Choroid plexus epithelial cell (primary cell): ENCODE results near the gene NKD2.

Source experiments
- DNase-seq: peaks from one replicate; pipeline ENCODE4 v3.0.0-alpha.2; 2010; ENCODE audit warnings: low read depth
- H3K4me3 ChIP-seq: 2 replicates; pipeline ENCODE4 v1.5.1; 2011; ENCODE audit warnings: low read depth, mild to moderate bottlenecking, control low read depth, low read length, moderate library complexity
- TF ChIP-seq, protein P1 (sequence below): conservative IDR thresholded peaks from 2 replicates; pipeline ENCODE4 v1.5.1; 2011; ENCODE audit warnings: low read depth, mild to moderate bottlenecking, control low read depth, inconsistent platforms, low read length, moderate library complexity

The NKD2 gene

DNA sequence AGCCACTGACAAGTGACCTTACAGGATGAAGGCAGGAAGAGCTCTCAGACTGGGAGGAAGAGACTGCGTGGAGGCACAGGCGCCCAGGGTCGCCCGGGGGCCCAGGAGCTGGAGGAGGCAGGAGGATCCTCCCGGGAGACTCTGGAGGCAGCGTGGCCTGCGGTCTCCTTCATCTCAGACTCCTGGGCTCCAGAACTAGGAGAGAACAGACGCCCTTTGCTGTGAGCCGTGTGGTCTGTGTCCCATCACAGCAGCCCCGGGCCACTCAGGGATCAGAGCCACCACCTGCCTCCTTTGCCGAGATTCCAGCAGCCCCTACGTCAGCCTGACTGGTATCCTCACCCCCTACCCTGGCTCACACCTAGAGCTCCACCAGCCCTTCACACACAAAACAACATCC lies 58.1 kb downstream of the NKD2 start:
- H3K4me3 ChIP-seq = no peak overlapping the region
- DNase-seq = no peak
- TF ChIP-seq, protein P1, sequence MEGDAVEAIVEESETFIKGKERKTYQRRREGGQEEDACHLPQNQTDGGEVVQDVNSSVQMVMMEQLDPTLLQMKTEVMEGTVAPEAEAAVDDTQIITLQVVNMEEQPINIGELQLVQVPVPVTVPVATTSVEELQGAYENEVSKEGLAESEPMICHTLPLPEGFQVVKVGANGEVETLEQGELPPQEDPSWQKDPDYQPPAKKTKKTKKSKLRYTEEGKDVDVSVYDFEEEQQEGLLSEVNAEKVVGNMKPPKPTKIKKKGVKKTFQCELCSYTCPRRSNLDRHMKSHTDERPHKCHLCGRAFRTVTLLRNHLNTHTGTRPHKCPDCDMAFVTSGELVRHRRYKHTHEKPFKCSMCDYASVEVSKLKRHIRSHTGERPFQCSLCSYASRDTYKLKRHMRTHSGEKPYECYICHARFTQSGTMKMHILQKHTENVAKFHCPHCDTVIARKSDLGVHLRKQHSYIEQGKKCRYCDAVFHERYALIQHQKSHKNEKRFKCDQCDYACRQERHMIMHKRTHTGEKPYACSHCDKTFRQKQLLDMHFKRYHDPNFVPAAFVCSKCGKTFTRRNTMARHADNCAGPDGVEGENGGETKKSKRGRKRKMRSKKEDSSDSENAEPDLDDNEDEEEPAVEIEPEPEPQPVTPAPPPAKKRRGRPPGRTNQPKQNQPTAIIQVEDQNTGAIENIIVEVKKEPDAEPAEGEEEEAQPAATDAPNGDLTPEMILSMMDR = no peak

DNA sequence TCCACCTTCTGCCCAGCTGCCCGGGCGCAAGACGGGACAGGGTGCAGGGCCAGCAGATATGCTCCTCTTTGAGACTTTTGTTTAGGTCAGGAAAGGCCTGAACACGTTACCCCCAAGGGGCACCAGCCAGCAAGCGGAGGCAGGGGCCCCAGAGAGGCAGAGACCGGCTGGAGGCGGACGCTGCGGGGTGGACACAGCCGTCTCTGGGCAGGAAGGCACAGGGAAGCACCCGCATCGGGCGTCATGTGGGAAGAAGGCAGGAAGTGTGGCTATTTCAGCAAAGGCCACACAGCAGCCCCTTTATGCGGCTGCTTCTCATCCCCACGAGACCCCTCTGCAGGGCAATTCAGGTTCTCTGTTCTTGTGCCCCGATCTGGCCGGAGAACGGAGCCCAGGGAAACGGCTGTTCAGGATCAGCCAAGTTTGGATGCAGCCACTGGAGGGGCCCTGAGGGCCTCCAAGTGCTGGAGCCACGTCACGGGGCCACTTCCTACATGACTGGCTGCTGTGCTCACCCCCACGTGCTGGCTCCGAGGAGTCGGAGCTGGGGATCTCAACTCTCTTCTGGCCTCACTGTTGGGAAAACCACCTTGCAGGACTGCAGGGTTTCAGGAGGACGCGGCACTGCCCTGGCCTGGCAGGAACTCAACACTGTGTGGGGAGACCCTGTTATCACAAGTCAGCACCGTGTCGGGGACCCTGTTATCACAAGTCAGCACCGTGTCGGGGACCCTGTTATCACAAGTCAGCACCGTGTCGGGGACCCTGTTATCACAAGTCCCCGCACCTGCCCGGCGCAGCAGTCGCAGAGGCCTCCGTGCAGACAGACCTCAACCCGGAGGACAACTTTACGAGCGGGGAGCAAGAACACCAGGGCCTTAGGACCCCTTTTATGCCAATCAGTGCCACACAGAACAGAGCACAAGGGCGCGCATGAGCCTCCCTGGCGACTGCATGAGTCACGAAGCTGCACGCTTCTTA lies 58.8 kb downstream of the NKD2 start:
- TF ChIP-seq, protein P1 = no peak
- DNase-seq = no peak
- no peak overlapping the region for H3K4me3 ChIP-seq

DNA sequence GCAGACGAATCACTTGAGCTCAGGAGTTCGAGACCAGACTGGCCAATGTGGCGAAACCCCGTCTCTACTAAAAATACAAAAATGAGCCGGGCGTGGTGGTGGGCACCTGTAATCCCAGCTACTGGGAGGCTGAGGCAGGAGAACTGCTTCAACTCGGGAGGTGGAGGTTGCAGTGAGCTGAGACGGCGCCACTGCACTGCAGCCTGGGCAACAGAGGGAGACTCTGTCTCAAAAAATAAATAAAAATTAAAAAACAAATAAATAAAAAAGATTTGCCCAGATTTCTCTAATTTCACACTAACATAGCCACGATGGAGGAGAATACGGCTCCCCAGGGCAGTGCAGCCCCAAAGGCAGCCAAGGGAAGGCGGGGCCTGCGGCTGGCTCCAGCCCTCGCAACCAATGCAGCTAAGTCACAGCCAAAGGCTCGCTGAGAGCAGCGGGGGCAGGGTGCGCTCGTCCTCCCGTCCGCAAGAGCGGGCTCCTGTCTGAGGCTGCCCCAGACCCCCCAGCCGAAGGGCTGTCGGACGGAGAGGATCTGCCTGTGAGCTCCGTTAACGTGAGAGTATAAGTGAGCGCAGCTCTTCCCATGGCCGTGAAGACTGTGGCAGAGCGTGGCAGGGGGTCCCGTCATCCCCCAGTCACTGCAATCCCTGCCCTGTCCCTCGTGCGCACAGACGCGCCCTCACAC lies 59.7 kb downstream of the NKD2 start:
- H3K4me3 ChIP-seq = no peak overlapping the region
- TF ChIP-seq, protein P1 = no peak
- DNase-seq = no peak

DNA sequence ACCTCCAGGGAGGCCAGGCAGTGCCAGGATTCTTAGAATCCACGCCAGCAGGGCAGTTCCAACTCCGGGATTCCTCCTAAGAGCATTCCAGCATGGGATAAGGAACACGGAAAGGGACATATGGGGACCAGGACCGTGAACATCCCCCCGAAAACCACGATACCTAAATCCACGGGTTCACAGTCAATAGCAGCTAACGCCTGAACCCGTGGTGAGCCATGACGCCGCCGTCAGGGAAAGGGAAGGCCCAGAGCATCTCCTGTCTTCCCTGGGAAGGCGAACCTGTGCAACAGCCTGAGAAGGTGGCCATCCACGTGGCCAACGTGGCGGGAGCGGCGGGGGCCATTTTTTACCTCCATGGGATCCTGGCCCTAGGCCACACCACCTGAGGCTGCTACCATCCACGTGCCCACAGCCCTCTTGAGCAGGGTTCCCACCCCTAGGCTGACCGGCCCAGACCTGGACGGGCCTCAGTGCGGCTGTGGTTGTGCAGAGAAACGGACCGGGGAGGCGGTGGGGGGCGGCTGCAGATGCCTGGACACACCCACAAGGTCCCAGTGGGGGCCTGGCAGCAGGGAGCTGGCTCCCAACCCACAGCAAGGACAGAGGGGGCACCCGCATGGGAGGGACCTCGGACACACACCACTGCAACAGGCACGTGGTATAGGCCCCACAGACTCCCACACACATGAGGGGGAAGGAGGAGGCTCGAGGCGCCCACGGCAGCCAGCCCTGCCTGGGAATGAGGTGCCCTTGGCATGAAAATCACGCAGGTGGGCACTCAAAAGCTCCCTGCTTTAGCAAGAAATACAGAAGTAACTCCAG lies 60.5 kb downstream of the NKD2 start:
- DNase-seq = no peak
- TF ChIP-seq, protein P1 = no peak
- no peak overlapping the region for H3K4me3 ChIP-seq

DNA sequence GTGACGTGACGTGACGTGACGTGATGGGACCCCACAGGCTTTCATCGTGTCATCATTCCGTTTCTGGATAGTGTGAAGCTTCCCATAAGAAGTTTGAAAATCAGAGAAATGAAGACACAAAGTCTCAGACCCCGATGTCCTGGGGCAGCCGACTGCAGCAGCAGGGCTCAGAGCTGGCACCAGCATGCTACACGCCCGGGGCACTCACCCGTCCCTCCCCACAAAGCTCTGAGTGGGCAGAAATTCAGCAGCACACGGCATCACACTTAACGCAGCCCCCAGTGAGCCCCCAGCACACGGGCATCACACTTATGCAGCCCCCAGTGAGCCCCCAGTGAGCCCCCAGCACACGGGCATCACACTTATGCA lies 61.1 kb downstream of the NKD2 start:
- no peak overlapping the region for H3K4me3 ChIP-seq
- DNase-seq = no peak
- TF ChIP-seq, protein P1 = no peak

DNA sequence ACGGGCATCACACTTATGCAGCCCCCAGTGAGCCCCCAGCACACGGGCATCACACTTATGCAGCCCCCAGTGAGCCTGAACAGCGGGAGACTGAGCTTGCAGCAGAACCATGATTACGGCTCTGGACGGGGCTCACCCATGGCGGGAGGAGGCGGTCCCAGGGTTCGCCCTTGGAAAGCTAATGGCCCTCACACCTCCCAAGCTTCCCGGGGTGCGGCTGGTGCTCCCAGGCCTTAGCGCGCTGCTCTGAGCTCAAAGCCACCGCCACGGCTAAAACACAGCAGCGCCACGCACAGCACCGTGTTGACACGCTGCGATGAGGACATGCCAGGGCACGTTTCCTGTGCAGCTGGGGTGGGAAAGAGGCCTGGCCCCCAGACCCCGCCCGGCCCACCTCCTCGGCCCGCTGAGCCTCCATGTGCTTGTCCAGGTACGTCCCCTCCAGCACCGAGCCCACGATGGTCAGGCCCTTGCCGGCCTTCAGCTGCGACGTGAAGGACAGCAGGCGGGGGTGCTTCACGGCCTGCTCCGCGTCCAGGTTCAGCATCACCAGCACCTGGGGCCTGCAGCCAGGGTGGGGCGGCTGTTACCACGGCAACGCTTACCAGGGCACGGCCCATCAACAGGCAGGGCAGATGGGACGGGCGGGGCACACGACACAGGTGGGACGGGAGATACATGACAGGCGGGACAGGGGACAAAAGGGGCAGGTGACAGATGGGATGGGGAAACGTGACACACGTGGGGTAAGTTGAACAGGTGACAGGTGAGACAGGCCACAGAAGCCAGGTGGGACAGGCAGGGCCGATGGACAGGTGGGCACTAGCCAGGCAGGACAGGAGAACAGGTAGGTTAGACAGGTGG lies 64.9 kb downstream of the NKD2 start:
- TF ChIP-seq, protein P1 = no peak
- H3K4me3 ChIP-seq = no peak overlapping the region
- DNase-seq = no peak
